T-helper 2 cell treated with Interferon-gamma antibody and Interleukin-4, amounts not matched to agents 100 ng/mL and 5 ng/mL, for 36 hours (primary cell): Measurements from ENCODE around the gene PDS5A. TPM values are rescaled to one million over a fixed set of nuclear protein-coding genes. Genes with fewer than 3 reads are reported as not detected.
"Not testable (repeated sequence)": the region's sequence is repeated elsewhere in the genome, so short reads cannot be mapped to it uniquely, and the experiment has no call there.

Source experiments
- intact Hi-C: fragments of 100-400 bp; cut with micrococcal nuclease; formaldehyde crosslinking; loops from one replicate; pipeline ENCODE4 v1.15.1; 2023
- total RNA-seq: library from RNA; stranded (reverse); gene quantifications from 2 replicates; pipeline ENCODE4 v1.2.3, GENCODE V29; 2022

PDS5A gene, protein sequence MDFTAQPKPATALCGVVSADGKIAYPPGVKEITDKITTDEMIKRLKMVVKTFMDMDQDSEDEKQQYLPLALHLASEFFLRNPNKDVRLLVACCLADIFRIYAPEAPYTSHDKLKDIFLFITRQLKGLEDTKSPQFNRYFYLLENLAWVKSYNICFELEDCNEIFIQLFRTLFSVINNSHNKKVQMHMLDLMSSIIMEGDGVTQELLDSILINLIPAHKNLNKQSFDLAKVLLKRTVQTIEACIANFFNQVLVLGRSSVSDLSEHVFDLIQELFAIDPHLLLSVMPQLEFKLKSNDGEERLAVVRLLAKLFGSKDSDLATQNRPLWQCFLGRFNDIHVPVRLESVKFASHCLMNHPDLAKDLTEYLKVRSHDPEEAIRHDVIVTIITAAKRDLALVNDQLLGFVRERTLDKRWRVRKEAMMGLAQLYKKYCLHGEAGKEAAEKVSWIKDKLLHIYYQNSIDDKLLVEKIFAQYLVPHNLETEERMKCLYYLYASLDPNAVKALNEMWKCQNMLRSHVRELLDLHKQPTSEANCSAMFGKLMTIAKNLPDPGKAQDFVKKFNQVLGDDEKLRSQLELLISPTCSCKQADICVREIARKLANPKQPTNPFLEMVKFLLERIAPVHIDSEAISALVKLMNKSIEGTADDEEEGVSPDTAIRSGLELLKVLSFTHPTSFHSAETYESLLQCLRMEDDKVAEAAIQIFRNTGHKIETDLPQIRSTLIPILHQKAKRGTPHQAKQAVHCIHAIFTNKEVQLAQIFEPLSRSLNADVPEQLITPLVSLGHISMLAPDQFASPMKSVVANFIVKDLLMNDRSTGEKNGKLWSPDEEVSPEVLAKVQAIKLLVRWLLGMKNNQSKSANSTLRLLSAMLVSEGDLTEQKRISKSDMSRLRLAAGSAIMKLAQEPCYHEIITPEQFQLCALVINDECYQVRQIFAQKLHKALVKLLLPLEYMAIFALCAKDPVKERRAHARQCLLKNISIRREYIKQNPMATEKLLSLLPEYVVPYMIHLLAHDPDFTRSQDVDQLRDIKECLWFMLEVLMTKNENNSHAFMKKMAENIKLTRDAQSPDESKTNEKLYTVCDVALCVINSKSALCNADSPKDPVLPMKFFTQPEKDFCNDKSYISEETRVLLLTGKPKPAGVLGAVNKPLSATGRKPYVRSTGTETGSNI (N-terminal part only)
- 109 and 114 TPM in 2 replicates for total RNA-seq

DNA sequence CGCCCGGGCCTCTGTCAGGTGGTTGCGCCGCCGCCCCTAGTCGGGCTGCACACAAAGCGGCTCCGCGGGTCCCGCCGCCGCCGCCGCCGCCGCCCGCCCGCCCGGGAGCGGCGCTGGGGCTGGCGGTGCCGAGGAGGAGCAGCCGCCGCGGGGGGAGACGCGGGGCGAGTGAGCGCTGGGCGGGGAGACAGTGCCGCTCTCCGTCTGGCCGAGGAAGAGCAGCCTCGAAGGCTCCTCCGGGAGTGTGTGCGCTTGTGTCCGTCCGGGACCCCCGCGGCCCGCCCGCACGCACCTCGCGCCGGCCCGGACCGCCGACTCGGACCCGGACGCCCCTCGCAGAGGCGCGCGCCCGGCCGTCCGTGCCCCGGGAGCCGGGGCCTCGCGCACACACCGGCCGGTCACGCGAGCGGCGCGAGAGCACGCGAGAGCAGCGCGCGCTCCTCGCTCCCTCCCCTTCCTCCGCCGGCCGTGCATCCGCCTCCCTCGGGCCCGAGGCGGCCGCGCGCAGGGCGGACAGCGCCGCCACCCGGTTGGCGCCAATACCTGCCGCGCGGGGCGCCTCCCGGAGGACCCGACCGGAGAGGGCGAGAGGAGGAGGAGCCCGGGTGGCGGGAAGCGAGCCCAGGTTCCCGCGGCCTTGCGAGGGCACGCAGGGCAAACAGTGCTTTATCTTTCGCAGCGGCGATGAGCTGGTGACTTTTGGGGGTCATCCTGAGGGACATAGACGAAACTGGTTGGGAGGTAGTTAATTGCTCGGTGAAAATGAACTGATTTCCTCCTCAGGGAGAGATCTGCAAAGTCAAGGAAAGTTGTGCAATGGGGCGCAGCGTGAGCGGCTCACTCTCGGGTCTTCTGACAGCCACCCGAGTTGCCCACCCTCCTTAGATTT is at the start of gene PDS5A:
PDS5A (minus strand) TSS at position 423 of the 889 bp plus-strand sequence. CDS start 1,334 bp downstream, outside the sequence.
- intact Hi-C loops = loop anchor here (1.0 to 10.0 kb wide), 8 partner anchors 45 to 613 kb away; partner anchors contain the start of genes LIAS, RFC1, RPL9 and SMIM14

DNA sequence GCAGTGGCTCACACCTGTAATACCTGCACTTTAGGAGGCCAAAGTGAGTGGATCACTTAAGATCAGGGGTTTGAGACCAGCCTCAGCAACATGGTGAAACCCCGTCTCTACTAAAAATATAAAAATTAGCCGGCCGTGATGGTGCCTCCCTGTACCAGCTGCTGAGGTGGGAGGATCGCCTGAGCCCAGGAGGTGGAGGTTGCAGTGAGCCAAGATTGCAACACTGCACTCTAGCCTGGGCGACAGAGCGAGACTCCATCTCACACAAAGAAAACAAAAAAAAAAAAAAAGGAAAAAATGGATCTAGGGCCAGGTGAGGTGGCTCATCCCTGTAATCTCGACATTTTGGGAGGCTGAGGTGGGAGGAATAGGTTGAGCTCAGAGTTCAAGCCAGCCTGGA is 46.3 kb upstream of the PDS5A start:
- intact Hi-C loops = not testable (repeated sequence)

DNA sequence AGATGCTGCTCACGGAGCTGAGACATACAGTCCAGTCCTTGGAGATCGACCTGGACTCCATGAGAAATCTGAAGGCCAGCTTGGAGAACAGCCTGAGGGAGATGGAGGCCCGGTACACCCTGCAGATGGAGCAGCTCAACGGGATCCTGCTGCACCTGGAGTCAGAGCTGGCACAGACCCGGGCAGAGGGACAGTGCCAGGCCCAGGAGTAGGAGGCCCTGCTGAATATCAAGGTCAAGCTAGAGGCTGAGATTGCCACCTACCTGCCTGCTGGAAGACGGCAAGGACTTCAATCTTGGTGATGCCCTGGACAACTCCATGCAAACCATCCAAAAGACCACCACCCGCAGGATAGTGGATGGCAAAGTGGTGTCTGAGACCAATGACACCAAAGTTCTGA is 43.4 kb upstream of the PDS5A start:
- intact Hi-C loops = not testable (repeated sequence)

DNA sequence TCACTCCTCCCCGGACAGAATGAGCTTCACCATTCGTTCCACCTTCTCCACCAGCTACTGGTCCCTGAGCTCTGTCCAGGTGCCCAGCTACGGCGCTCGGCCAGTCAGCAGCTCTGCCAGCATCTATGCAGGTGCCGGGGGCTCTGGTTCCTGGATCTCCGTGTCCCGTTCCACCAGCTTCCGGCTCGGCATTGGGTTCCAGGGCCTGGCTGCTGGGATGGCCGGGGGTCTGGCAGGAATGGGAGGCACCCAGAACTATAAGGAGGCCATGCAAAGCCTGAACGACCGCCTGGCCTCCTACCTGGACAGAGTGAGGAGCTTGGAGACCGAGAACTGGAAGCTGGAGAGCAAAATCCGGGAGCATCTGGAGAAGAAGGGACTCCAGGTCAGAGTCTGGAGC is 42.5 kb upstream of the PDS5A start:
- intact Hi-C loops = no loop called here

DNA sequence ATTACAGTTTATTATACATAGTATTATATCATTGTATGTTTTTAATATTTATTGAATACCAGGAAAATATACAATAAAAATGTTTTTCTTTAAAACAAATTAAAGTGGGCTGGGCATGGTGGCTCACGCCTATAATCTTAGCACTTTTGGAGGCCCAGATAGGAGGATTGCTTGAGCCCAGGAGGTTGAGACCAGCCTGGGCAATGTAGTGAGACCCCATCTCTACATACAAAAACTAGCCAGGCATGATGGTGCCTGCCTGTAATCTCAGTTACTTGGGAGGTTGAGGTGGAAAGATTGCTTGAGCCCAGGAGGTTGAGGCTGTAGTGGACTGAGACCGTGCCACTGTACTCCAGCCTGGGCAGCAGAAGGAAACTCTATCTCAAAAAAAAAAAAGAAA is 38.3 kb upstream of the PDS5A start:
- intact Hi-C loops = no loop called here

DNA sequence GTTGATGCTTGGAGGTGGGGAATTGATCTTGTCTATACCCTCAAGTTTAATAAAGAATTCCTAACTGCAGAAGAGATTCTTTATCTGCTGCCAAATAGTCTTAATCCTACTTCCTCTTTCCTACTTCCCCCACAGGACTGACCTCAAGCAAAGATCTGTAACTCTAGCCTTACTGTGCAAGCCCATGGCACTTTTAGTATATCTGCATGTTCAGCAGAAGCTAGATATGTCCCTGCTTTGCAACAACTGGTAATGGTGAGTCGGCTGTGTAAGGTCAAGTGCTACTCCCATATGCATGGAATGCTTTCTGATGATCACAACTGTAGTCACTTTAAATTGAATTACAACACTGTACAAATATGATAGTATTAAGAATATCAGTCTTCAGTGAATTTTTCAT is 26.3 kb upstream of the PDS5A start:
- intact Hi-C loops = no loop called here

DNA sequence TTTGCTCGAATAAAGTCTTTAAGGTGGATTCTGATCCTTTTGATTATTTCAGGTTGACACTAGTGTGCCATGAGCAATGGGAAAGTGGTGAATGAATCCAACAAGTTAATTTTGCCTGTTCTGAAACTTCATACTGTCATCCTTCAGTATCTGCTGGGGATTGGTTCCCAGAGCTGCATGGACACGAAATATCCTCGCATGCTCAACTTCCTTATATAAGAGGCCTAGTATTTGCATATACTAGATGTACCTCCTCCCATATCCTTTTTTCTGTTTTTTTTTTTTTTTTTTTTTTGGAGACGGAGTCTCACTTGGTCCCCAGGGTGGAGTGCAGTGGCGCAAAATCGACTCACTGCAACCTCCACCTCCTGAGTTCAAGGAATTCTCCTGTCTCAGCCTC is 23.0 kb upstream of the PDS5A start:
- intact Hi-C loops = no loop called here

DNA sequence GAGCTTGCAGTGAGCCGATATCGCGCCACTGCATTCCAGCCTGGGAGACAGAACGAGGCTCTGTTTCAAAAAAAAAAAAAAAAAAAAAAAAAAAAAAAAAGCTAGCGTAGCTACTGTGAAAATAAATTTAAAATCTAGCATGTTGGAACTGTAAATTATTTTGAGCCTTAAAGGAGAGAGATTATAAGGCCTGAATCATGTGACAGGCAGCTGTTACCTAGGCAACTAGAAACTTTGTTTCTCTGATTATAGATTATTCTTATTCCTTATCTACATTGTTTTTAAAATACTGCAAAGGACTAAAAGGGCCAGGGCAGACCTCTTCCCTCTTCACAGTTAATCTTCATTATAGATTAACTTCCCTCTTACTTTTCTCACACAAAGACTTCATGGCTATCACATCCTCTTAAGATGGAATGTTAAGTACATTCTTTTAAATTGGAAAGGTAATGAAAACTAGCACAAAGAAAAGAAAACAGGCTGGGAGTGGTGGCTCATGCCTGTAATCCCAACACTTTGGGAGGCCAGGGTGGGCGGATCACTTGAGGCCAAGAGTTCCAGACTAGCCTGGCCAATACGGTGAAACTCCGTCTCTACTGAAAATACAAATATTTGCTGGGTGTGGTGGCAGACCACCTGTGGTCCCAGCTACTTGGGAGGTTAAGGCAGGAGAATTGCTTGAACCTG is 21.1 kb upstream of the PDS5A start:
- intact Hi-C loops = no loop called here

DNA sequence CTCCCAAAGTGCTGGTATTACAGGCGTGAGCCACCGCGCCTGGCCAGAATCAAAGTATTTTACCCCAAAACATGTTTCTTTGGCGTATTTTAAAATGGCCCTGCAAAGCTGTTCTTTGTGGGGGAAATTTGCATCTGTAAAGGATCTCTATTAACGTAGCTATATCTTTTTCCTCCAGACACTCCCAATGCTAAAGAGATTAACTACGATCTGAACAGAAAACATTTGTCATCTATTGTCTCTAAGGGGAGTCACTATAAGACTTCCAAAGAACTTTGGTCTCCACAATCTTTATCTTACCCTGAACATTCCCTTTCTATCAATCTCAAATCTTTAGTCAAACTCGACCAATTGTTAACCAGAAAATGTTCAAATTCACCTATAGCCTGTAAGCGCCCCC is 19.1 kb upstream of the PDS5A start:
- intact Hi-C loops = no loop called here

DNA sequence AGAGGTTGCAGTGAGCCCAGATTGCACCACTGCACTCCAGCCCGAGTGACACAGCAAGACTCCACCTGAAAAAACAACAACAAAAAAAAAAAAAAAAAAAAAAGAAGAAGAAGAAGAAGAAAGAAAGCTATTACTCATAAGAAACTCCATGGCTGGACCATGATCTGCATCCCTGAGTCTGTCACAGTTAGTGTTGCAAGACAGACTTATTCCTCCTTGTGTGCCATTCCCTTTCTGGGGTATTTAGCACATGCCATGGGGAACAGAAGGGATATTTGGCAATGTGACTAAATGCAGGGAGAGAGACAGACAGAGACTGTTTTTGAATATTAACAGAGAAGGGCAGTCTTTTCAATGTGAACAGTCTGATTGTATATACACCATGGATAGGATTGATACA is 16.7 kb upstream of the PDS5A start:
- intact Hi-C loops = no loop called here

DNA sequence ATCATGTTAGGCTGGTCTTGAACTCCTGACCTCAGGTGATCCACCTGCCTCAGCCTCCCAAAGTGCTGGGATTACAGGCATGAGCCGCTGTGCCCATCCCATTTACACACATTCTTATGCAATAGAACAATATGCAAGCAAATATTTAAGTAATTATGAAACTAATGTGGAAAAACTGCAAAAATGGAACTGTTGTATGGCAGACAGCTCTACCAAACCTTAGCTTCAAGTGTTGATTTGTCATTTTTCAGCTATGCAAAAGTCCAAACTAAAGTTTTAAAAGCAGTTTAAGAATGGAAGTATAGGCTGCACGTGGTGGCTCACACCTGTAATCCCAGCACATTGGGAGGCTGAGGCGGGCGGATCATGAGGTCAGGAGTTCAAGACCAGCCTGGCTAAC is 11.7 kb upstream of the PDS5A start:
- intact Hi-C loops = not testable (repeated sequence)

DNA sequence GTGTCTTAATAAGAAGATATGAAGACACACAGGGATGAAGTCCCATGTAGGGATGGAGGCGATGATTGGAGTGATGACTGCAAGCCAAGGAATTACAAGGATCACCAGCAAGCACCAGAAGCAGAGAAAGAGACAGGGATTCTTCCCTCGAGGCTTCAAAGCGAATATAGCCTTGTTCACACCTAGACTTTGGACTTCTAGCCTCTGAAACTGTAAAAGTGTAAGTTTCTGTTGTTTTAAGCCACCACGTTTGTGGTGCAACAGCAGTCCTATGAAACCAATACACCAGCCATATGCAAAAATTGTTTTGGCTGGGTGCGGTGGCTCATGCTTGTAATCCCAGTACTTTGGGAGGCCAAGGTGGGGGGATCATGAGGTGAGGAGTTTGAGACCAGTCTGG is 9.8 kb upstream of the PDS5A start:
- intact Hi-C loops = no loop called here

DNA sequence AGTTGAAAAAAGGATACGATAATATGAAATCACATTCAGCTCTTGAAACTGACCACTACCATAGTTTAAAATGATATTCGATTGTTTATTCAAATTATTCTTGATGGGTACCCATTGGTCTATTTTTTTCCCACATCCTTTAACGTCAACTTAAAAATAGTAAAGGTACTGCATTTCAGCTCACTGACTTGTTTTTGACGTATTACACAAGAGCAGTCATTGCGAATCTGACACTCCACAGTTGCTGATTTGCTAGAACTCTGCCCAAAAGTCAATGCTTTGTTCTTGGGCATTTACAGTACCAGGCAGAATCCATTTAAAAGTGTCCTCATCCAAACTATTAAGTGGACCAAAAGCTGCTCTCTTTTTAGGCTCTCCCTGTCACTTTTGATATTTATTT is 1.2 kb upstream of the PDS5A start:
- intact Hi-C loops = loop anchor here (1.0 to 10.0 kb wide), 4 partner anchors 47 to 614 kb away; partner anchors contain the start of gene RFC1

DNA sequence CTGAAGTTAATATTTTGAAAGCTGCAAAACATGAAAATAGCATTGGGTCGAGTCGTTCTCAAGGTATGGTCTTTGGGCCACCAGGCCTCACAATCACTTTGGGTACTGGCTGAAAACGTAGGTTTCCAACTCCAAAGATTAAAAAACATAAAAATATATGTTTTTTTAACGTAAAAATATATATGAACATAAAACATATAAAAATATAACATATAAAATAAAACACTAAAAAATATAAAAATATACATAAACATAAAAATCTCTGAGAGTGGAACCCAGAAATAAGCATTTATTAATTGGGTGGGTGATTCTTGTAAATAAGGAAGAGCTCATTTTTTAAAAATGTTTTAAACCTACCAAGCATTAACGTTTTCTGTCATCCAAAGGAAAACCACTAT is 666 bp upstream of the PDS5A start:
- intact Hi-C loops = loop anchor here (1.0 to 10.0 kb wide), 4 partner anchors 46 to 614 kb away; partner anchors contain the start of gene RFC1

DNA sequence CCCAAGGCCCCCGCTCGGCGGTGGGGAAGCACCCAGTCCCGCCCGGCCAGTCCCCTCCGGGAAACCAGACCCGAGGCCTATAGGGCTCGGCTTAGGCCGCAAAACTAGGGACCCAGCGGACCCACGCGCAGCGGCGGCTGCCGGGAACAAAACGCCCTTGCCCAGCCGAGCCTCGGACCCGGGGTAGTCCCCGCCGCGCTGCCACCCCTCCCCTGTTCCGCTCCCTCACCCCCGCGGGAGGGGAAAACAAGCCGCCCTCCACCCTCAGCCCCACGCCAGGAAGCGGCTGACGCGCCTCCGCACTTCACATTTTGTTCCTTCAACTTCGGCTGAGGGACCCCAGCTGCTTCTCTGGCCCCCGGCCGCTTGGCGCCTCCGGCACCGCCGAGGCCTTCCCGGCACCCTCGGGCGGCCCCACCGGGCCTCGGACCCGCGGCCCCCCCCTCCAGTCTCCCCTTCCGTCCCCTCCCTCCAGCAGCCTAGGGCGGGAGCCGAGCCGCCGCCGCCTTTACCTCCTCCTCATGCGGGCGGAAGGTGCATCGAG is 694 bp downstream of the PDS5A start:
- intact Hi-C loops = loop anchor here (1.0 to 10.0 kb wide), 9 partner anchors 45 to 612 kb away; partner anchors contain the start of genes LIAS, RFC1, RPL9 and SMIM14

DNA sequence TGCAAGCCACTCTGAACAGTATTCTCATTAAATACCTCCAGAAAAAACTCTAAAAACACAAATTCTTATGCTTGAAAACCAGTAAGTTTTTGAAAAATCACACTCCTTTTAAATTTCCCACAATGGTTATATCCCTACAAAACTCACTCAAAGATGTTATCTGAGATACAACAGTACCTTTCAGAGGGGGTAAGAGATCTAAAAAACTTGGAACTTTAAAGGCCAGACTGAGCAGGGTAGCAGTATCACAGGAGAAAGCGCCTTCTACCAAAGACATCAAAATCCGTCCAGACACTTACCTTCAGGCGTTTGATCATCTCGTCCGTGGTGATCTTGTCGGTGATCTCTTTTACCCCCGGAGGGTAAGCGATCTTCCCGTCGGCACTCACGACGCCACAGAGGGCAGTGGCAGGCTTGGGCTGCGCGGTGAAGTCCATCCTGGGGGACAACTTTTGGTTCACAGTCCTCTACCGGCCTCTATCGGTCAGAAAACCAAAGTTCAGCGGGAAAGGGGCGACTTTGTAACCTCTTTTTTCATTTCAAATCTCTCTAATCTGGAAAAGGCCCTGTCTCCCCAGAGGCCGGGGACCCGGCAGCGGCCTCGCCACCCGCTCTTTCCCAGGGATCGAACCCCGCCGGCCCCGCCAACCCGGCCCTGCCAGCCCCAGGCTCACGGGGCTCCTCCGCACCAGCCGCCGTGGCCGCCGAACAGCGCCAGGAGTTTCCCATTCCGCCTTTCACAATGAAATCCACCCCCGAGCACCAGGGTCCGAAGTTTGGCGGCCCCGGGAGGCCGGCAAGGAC is 1.4 kb downstream of the PDS5A start:
- intact Hi-C loops = loop anchor here (1.0 to 10.0 kb wide), 8 partner anchors 44 to 612 kb away; partner anchors contain the start of genes LIAS, RFC1, RPL9 and SMIM14

DNA sequence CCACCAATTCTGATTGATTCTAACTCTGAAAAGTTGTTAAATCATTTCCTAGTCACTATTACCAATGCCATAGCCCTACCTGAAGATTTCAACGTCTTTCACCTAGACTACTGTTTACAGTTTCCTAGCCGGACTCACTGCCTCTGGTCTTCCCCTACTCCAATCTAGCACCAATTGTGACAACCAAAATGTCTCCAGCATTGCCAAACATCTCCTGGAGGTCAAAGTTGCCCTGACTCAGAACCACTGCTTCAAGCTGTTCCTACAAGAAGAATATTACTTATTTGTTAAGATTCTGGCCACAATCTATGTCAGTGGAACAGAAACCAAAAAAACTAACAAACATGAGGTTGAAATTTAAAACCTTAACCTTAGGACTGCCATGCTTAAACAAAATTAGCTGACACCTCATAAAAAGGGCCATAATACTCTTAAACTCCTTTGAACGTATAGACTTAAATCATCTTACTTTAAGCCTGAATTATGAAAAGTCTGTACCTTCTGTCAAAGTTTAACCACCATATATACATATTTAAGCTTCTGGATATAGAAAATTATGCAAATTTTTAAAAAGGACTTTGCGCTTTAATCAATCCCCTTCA is 2.1 kb downstream of the PDS5A start:
- intact Hi-C loops = loop anchor here (1.0 to 10.0 kb wide), 8 partner anchors 43 to 611 kb away; partner anchors contain the start of genes LIAS, RFC1, RPL9 and SMIM14

DNA sequence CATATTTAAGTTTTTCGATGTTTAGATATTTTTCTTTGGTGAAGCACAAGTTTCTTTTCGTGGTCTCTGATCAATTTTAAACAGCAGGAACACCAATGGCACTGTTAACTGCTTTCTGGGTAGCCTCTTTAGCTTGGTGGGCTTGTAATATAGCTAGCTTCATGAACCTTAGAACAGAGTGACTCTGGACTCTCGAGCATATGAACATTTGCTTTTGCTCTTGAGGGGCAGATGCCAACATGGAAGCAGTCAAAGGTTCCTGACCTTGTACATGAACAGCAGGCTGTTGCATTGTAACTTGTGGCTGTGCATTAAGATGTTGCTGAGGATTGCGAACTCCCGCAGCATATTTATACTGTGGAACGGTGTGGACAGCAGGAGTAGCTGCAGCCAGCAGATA is 4.7 kb downstream of the PDS5A start:
- intact Hi-C loops = loop anchor here (10.0 kb wide), 1 partner anchor 608 kb away; the partner anchor contains the start of gene RFC1
